HG03060 (cell line): ENCODE measurements around the gene FAN1.

Experiments used
- ATAC-seq: cut with Tn5 transposase; IDR thresholded peaks from one replicate; pipeline ENCODE4 v1.9.1; 2021; ENCODE audit warnings: low read depth, moderate number of reproducible peaks; ENCODE audit not compliant: unreplicated experiment

The FAN1 gene

DNA sequence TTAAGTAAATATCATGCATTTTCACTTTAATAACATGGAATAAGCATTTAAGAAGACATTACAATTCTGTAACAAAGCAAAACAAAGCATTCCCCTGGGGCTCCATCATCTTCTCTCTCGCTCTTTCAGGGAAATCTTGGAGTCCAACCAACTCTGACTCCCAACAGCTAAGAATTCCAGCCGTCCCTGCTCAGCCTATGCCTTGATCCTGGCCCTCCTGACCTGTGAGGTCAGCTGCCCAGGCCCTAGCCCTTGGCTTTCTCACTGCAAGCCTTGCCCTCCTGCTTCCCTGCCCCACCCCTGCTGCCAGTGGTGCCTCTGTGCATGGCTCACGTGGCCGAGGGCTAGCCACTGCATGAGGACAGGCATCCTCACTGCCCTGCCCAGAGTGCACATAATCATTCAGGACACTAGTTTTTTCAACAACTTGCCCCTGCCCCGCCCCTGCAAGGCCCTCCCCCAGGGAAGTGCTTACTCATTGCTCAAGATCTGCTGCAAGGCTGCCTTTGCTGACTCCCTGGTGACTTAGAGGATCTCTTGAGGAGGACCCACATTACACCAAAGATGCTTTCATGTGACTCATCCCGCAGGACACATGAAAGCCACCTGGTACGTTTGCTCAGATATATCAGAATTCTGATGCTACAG lies 50.1 kb downstream of the FAN1 start:
- ATAC-seq: no peak

DNA sequence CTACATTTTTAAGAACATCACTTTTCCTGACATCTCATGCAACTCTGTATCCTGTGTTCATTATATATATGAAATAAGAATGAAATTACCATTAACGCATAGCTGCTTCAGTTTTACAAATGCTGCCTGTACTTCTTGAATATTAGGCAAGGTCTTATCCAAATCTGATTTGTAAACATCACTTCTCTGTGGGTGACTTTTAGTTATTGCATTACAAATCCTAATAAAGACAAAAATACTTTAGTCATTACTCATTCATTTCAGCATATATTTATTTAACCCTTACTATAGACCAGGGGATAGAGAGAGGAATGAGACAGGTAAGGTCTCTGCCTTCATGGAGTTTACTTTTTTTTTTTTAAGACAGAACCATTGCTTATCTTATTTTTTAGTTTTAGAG lies 51.0 kb downstream of the FAN1 start:
- ATAC-seq: no peak

DNA sequence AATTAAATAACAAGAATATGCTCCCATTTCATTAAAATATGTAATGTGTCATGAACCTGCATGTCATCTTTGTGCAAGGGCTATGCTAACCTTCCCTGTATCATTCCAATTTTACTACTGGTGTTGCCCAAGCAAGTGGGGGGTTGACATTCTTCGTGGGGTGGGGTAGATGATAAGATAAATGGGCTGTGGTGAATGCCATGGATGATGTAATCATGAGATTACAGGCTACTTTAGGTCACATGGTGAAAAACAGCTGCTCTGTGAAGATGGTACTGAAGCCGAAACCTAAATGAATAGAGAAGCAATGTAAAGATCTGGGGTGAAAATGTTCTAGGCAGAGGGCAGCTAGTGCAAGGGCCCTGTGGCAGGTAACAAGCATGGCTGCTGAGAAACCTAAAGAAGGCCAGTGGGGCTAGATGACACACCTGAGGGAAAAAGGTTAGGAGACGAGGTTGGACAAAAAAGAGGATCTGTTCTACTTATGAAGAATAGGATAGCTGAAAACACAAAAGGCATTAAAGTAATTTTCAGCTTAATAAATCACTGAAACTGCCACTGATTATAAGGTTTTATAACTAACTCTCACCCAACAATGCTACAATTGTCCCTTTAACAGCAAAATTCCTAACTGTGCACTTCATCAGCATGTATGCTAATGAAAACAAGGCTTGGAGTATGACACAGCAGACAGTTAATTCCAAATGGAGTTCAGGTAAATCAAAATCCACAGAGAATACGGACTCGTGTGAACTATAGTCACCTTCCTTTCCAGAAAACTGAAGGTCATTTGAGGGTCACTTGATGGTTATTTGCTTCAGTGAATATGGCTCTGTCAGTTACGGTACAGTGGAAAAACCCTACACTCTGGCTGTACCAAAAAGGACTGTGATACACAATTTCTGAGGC lies 52.8 kb downstream of the FAN1 start:
- no peak for ATAC-seq

DNA sequence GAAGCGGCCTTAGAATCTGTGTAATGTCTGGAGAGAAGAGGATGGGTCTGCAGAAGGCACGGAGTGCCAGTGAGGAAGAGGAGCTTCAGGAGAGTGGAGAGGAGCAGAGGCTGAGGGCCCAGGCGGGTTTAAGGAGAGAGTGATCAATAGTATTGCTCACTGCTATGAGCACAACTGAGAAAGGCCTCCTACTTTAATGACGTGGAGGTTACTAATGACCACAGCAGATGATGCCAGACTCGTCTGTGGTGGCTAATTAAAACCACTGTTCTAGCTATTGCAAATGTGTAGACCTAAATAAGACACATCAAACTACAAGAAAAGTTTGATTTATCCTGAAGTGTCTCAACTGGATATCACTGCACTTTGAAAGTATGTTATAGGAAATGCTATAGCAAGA lies 54.5 kb downstream of the FAN1 start:
- ATAC-seq: no peak

DNA sequence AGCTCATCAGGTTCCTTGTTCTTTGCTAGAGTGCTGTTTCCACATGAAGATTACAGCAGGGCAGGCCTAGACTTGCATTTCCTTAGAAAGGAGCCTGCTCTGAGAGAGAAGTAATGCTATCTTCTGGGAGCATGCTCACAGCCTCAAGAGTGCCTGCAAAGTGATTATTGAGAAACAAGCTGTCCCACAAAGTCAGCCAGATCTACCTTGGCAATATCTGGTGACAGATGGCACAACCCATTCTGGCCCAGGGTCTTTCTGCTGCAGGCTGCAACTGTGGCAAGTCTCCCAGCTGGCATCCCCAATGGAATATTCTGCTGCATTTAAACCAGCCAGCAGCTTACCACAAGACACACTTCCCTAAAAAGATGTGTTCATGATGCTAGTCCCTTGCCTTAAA lies 58.4 kb downstream of the FAN1 start:
- no peak for ATAC-seq

DNA sequence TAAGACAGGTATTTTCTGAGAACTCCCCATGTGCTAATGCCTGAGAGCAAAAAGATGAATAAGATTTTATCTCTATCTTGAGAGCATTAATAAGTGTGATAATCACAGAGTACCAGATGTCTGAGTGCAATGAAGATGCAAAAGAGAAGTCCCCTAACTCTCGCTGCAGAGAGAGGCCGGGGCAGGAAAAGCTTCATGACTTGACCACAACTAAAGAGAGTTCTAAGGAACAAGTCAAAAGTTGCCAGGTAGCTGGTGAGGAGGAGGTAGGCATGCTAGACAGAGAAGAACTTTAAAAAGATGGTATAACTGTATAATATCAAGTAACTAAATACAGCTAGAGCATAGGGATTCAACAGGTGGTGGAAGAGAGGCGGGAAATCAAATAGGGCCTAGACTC lies 58.9 kb downstream of the FAN1 start:
- no peak for ATAC-seq

DNA sequence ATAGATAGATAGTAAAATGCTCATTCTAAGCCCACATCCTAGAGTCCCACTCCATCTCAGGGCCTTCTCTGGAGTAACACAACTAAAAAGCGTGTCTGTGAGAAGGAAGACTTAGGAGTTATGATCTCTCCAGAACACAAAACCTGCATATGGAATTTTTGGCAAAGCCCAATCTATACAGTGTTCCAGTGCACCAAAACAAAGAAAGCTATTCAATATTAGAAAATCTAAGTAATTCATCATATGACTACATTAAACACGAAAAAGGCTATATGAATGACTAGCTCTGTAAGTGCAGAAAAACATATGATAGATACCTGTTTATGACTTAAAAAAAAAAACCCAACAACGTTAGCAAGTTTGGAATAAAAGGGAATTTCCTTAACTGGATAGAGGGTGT lies 60.0 kb downstream of the FAN1 start:
- ATAC-seq: no peak

DNA sequence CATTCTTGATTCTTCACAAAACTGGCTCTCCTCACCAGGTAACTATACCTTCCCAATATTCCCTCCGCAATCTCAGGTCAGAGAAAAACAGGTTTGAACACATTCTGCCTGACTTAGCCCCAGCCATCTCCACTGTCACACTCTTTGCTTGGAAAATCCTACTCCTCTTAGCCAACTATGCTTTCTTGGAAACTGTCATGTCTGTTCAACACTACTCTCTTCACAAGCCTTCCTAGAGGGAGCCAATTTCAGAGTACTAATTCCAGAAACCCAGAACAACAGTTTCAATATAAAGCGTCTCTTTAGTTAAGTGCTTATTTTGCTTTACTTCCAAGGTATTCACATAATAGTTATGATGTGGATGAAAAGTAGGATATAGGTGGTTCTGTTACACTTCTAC lies 66.0 kb downstream of the FAN1 start:
- ATAC-seq: no peak

DNA sequence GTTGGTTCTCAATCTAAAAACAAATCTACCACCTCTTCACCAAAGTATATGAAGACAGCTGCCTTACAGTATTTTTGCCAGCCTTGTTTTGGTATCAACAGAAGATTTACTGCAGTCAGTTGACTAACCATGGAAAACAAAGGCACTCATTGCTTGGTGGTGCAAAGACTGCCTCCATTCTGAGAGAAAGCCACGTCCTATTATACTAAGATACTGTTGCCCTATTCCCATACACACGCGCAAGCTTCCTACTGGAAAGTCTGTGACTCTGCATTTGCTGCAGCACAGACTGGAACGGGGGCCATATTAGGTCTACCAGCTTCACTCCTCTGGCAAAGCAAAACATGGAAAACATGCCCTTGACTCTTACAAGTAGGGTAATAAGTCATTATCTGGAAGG lies 69.7 kb downstream of the FAN1 start:
- no peak for ATAC-seq

DNA sequence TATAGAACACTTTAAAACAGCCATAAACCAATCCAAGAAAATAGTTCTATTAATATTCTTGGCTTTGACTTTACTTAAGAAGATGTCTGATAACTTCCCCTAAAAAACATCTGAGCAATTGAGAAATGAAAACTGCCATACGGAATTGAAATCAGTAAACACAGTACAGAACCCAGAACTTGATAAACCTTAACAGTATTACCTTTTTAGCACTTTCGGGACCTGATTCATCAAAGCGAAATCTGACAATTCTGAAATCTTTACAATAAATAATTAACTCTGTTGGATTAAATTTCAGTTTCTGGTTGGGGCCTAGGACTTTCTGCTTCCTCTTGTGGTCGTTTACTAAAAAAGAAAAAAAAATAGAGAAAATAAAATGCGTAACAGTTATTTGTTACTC lies 70.4 kb downstream of the FAN1 start:
- ATAC-seq: no peak

DNA sequence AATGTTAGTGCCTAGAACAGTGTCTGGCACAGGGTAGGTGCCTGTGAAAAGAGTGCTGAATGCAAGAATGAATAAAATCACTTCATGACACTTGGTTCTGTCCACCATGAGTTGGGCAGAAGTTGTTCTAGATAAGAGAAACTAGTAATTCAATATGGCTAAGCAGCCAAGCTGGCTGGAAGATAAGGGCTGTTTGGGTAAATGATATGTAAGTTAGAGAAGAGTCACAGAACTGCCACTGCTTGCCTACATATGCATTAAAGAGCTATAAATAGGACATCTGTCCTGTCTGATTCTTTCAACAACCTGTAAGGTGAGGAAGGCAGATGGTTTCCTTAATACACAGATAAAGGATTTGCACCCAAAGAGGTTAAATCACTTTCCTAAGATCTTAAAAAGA lies 74.6 kb downstream of the FAN1 start:
- ATAC-seq: no peak

DNA sequence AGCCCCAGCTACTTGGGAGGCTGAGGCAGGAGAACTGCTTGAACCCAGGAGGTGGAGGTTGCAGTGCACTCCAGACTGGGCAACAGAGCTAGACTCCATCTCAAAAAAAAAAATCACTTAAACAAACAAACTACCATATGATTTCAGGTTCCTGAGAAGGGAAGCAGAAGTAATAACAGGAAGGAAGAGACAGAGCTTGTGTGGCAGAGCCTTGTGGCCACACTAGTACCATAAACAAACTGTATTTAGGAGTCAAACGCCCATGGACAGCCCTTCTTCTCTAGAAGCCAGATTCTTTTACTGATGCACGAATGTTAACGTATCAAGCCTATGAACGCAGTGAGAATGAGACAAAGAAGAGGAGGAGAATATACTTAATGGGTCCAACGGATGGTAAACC lies 75.7 kb downstream of the FAN1 start:
- ATAC-seq: no peak

DNA sequence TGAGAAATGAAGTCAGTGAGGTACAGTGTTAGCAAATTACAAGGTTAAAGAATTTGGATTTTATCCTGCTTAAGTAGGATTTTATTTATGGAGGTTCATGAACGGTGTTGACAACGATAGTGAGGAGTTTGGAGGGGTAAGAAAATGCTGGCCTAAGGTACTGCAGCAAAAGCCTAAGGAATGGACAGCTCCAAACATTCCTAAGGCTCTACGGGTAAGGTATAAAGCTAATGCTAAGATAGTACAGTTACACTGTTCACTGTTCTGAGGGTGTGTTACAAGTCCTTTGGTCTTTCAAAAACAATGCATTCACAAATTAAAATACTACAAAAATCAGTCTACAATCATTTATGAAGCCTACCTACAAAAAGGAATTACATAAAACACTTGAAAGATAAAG lies 80.4 kb downstream of the FAN1 start:
- ATAC-seq: no peak

DNA sequence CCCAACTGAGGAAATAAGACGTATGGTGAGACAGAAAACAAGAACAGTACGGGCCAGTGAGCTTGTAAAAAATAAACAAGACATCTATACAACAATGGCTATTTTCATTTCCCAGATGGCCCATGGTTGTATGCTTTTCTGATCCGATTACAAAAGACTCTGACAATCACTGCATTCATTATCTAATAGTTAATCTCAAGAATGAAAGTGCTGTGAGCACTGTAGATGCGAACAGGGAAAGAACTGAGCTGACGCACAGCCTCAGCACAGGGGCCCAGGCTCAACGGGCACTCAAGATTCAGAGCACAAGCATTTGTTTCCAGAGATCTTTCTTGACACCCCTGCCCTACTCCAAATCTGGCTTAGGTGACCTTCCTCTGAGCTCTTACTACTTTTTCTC lies 80.8 kb downstream of the FAN1 start:
- no peak for ATAC-seq

DNA sequence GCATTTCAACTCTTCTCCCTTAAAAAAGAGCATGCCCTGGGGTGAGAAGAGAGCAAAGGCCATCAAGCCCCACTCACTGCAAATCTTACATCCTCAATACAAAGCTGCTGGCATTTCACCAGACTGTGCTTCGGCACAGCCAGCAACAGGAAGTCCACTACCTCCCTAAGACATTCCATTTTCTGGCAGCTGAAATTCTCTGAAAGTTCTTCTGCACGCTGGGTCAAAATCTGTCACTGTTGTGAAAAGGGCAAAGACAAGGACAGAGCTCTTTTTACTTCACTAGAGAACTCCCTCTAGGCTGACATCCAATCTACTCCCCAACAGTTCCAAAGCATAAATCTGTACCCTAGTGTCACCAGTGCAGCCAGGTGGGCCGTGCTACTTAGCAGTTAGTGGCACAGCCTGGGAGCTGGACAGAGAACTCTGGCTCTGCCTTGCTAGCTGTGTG lies 81.4 kb downstream of the FAN1 start:
- ATAC-seq: no peak

DNA sequence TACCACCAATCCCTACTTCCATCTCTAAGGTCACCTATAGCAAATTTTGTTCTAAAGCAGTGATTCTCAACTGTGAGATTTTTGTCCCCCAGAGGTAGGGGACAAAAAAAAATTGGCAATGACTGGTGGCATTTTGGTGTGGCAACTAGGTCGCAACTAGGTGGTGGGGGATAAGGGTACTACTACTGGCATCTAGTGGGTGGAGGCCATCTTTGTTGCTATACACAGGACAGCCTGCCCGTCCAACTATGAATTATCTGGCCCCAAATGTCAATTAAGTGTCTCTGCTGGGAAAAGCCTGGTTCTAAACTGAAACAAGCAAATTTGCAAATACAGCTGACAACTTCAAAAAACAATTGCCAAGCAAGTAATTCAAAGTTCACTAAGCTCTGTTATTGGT lies 86.3 kb downstream of the FAN1 start:
- no peak for ATAC-seq

DNA sequence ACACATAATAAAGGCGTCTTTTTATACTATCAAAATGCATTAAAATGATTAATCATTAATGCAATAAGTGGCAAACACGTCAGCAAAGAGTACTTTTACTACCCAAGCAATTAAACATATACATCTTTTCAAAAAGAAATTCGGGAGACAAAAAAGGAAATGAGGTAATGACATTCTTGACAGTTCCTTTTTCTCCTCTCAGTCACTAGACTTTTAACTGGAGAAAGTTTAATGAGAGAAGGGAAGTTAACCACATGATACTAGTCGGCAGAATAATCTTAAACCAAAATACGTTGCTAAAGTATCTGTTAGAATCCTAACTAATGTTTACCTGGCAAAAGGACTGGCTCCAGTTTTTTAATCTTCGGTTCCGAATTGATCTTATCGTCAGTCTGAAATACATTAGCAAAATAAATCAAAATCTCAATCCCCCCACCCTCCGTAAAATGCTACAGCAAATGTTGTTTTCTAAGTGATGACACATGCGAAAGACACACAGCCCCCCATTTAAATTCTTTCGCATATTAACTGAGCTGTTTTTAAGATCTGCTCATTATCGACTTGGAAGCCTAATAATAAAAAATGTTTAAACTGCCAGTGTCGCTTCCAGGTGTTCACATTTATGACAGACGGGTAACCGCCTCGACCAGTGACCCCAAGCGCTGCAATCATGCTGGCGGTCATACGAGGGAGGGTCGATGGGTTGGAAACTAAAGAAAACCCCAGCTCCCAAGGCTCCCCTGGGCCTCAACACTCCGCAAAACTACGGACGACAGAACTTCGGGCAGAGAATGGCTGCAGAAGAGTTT lies 86.9 kb downstream of the FAN1 start:
- ATAC-seq: no peak

DNA sequence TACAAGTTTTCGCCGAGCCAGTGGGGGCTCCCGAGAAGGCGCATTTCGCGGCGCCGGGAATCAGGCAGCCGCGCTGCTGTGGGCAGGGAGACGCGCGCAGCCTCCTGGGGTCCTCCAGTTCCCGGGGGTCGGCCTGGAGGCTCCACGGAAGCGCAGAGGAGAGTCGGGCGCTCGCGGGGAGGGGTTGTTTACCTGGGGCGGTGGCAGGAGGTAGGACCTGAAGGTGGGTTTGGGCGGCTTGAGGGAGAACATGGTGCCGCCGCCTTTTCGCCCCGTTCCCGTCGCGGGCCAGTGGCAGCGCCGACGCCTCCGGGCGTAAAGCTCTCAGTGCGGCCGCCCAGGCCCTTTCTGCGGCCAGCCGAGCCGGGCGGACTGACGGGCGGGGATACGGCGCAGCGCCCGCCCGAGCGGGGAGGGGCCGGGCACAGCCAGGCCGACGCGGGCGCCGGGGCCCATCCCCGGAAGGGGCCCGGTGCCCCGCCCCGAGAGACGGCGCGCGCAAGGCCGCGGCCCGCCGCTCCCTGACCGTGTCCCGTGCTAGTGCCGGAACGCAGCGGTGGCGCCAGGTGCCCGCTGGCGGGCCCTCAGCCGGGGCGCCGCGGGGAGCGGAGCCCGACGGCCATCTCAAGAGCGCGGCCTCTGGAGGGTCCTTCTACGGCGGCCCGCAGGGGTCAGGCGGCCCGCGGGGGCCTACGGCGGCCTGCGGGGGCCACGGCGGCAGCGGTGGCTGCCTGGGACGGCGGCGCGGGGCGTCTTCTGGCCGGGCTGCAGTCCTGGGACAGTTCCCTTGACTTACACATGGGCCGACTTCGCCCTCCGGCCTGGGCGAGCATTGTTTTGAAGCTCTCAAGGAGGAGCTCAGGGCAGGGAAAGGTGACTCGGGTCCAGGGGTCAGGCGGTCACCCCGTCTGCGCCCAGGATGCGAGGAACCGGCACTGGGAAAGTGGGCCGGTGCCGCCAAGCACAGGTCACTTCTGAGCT lies 87.8 kb downstream of the FAN1 start, which contains the start of gene MTMR10:
Gene MTMR10, minus strand, starts transcription at position 374 of the 981 bp plus-strand sequence. Its CDS starts 122 bp downstream, at position 252.
- peak; percentile 64 for ATAC-seq

DNA sequence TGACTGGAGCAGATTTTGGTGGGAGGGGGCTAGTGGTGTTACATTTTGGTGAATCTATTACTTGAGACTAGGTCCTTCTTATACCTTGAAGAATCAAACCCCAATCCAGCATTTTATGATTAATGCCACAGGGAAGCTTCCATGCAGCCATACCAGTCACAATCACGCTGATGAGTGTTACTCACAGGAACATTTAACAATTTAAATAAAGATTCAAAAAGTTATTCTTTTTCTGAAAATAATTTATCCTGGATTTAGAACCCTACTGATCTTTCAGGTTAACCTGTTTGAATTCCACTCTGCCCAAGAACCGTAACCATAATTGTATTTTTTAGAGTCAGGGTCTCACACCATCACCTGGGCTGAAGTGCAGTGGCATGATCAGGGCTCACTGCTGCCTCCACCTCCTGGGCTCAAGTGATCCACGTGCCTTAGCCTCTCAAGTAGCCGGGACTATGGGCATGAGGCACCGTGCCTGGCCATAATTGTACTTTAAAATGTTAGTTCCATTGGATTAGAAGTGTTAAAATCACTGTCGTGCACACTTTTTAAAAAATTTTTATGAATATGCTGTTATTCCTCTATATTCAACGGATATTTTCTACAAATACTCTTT lies 88.6 kb downstream of the FAN1 start:
- no peak for ATAC-seq
